DOHH2 (cell line): ENCODE data around the gene DEF6.

Experiments
- CTCF ChIP-seq: fragments of 200-600 bp; sonication (generic); IDR thresholded peaks from one replicate; pipeline ENCODE4 v1.5.1; 2014; ENCODE audit warnings: antibody characterized with exemption, mild to moderate bottlenecking, low read depth, low read length; ENCODE audit not compliant: poor library complexity, severe bottlenecking
- EZH2phosphoT487 ChIP-seq: fragments of 200-600 bp; sonication (generic); IDR thresholded peaks from 2 replicates; pipeline ENCODE4 v1.6.1; 2017; ENCODE audit warnings: borderline replicate concordance, mild to moderate bottlenecking, antibody characterized with exemption, low read length, moderate library complexity, mixed read lengths

- TF ChIP-seq CTCF (no peak), EZH2phosphoT487 (no peak)
Observed at GRCh38 chr6:35360349-35361138, 62.9 kb downstream of the DEF6 start.
